ENCODE measurements around the gene CD63.

The CD63 gene

GRCh38 chr12:55700255-55701018 is 28.4 kb downstream of the CD63 start:
- Histone ChIP-seq H3K9me3 (ENCODE audit: low read length) (no peaks in the 10 kb centered on the region), H3K9ac (ENCODE audit: low read length) (no peak overlapping the region), H3K4me2 (ENCODE audit: low read length) (no peak overlapping the region), H3K4me1 (ENCODE audit: insufficient read depth, low read length, severe bottlenecking) (no peaks in the 10 kb centered on the region), H3K27ac (ENCODE audit: low read depth, low read length, poor library complexity, severe bottlenecking) (no peak overlapping the region), H3K4me3 (ENCODE audit: low read depth, low read length, poor library complexity, severe bottlenecking) (no peak overlapping the region), H3K9me2 (ENCODE audit: low read depth, low read length) (no peaks in the 10 kb centered on the region), H3F3A (ENCODE audit: insufficient read depth, low read length) (no peaks in the 10 kb centered on the region), H2AFZ (ENCODE audit: low read length) (no peak overlapping the region), H3K36me3 (ENCODE audit: insufficient read depth, low read length) (no peaks in the 10 kb centered on the region), H3K27me3 (ENCODE audit: insufficient read depth, low read length) (peaks cover 8% of the 10 kb centered on the region; the same call in 1 of the 2 replicates), H4K20me1 (ENCODE audit: insufficient read depth, low read length) (no peaks in the 10 kb centered on the region), H3K79me2 (ENCODE audit: insufficient read depth, low read length) (no peaks in the 10 kb centered on the region)
- no peak for TF ChIP-seq CTCF (IDR thresholded peaks at IDR 0.05; ENCODE audit: low read length)
- TF ChIP-seq EZH2 (IDR thresholded peaks at IDR 0.05; ENCODE audit: borderline replicate concordance, low read length): no peak

- H3K9ac ChIP-seq (ENCODE audit: low read length): no peak overlapping the region
- no peaks in the 10 kb centered on the region for H3K79me2 ChIP-seq (ENCODE audit: insufficient read depth, low read length)
- H3K4me1 ChIP-seq (ENCODE audit: insufficient read depth, low read length, severe bottlenecking): no peaks in the 10 kb centered on the region
- no peaks in the 10 kb centered on the region for H3K9me3 ChIP-seq (ENCODE audit: low read length)
- TF ChIP-seq EZH2 (IDR thresholded peaks at IDR 0.05; ENCODE audit: borderline replicate concordance, low read length): no peak
- TF ChIP-seq CTCF (IDR thresholded peaks at IDR 0.05; ENCODE audit: low read length): no peak
- H3K4me2 ChIP-seq (ENCODE audit: low read length): no peak overlapping the region
- H3K27ac ChIP-seq (ENCODE audit: low read depth, low read length, poor library complexity, severe bottlenecking): no peak overlapping the region
- no peak overlapping the region for H2AFZ ChIP-seq (ENCODE audit: low read length)
- H4K20me1 ChIP-seq (ENCODE audit: insufficient read depth, low read length): no peaks in the 10 kb centered on the region
- H3F3A ChIP-seq (ENCODE audit: insufficient read depth, low read length): no peaks in the 10 kb centered on the region
- no peaks in the 10 kb centered on the region for H3K9me2 ChIP-seq (ENCODE audit: low read depth, low read length)
- H3K27me3 ChIP-seq (ENCODE audit: insufficient read depth, low read length): peaks cover 8% of the 10 kb centered on the region; the same call in 1 of the 2 replicates
- no peaks in the 10 kb centered on the region for H3K36me3 ChIP-seq (ENCODE audit: insufficient read depth, low read length)
- no peak overlapping the region for H3K4me3 ChIP-seq (ENCODE audit: low read depth, low read length, poor library complexity, severe bottlenecking)
Observed at GRCh38 chr12:55699471-55700055, 29.2 kb downstream of the CD63 start.

GRCh38 chr12:55698965-55699364 is 29.8 kb downstream of the CD63 start:
- Histone ChIP-seq H3K36me3 (ENCODE audit: insufficient read depth, low read length) (no peaks in the 10 kb centered on the region), H3F3A (ENCODE audit: insufficient read depth, low read length) (no peaks in the 10 kb centered on the region), H3K9me3 (ENCODE audit: low read length) (no peaks in the 10 kb centered on the region), H3K9ac (ENCODE audit: low read length) (no peak overlapping the region), H3K27ac (ENCODE audit: low read depth, low read length, poor library complexity, severe bottlenecking) (no peak overlapping the region), H2AFZ (ENCODE audit: low read length) (no peak overlapping the region), H4K20me1 (ENCODE audit: insufficient read depth, low read length) (no peaks in the 10 kb centered on the region), H3K27me3 (ENCODE audit: insufficient read depth, low read length) (peaks cover 8% of the 10 kb centered on the region; the same call in 1 of the 2 replicates), H3K79me2 (ENCODE audit: insufficient read depth, low read length) (no peaks in the 10 kb centered on the region), H3K4me2 (ENCODE audit: low read length) (no peak overlapping the region), H3K9me2 (ENCODE audit: low read depth, low read length) (no peaks in the 10 kb centered on the region), H3K4me3 (ENCODE audit: low read depth, low read length, poor library complexity, severe bottlenecking) (no peak overlapping the region), H3K4me1 (ENCODE audit: insufficient read depth, low read length, severe bottlenecking) (no peaks in the 10 kb centered on the region)
- no peak for TF ChIP-seq EZH2 (IDR thresholded peaks at IDR 0.05; ENCODE audit: borderline replicate concordance, low read length)
- TF ChIP-seq CTCF (IDR thresholded peaks at IDR 0.05; ENCODE audit: low read length): no peak
